Karpas-422 (cell line): ENCODE results near the gene KIF6. TPM values are rescaled to one million over a fixed set of nuclear protein-coding genes. Genes with fewer than 3 reads are reported as not detected.

Experiments
- DNase-seq: peaks from one replicate; pipeline ENCODE4 v3.0.0-alpha.2; 2015
- H2AFZ ChIP-seq: fragments of 200-600 bp; sonication (generic); 2 replicates; pipeline ENCODE4 v1.6.1; 2014; ENCODE audit warnings: antibody characterized with exemption, low read length, mixed read lengths
- H3K27ac ChIP-seq: fragments of 200-600 bp; sonication (generic); 2 replicates; pipeline ENCODE4 v1.5.1; 2014; ENCODE audit warnings: mild to moderate bottlenecking, low read length, moderate library complexity
- H3K27me3 ChIP-seq: fragments of 200-600 bp; sonication (generic); 2 replicates; pipeline ENCODE4 v1.6.1; 2014; ENCODE audit warnings: low read length, mixed read lengths
- H3K36me3 ChIP-seq: fragments of 200-600 bp; sonication (generic); 2 replicates; pipeline ENCODE4 v1.6.1; 2014; ENCODE audit warnings: low read length, mixed read lengths; ENCODE audit not compliant: insufficient read depth
- H3K4me1 ChIP-seq: fragments of 200-600 bp; sonication (generic); 2 replicates; pipeline ENCODE4 v1.6.1; 2014; ENCODE audit warnings: mild to moderate bottlenecking, low read length, mixed read lengths
- H3K4me2 ChIP-seq: fragments of 200-600 bp; sonication (generic); 2 replicates; pipeline ENCODE4 v1.6.1; 2014; ENCODE audit warnings: low read length, low read depth, mild to moderate bottlenecking; ENCODE audit not compliant: poor library complexity, severe bottlenecking
- H3K4me3 ChIP-seq: fragments of 200-600 bp; sonication (generic); 2 replicates; pipeline ENCODE4 v1.5.1; 2014; ENCODE audit warnings: mild to moderate bottlenecking, antibody characterized with exemption, low read length, mixed read lengths
- H3K79me2 ChIP-seq: fragments of 200-600 bp; sonication (generic); 2 replicates; pipeline ENCODE4 v1.6.1; 2014; ENCODE audit warnings: mild to moderate bottlenecking, low read length, mixed read lengths
- H3K9ac ChIP-seq: fragments of 200-600 bp; sonication (generic); 2 replicates; pipeline ENCODE4 v1.6.0; 2014; ENCODE audit warnings: low read length
- H3K9me2 ChIP-seq: fragments of 200-600 bp; sonication (generic), shearing (Covaris generic); replicated peaks from 2 replicates; pipeline ENCODE4 v1.6.0; 2014; ENCODE audit warnings: mild to moderate bottlenecking, low read length, moderate library complexity; ENCODE audit not compliant: insufficient read depth
- H3K9me3 ChIP-seq: fragments of 300-700, 200-600 bp; sonication (generic); 2 replicates; pipeline ENCODE4 v1.6.1; 2014; ENCODE audit warnings: low read length, mixed read lengths
- H4K20me1 ChIP-seq: fragments of 200-600 bp; sonication (generic); 2 replicates; pipeline ENCODE4 v1.6.1; 2014; ENCODE audit warnings: mild to moderate bottlenecking, antibody characterized with exemption, low read length, low read depth; ENCODE audit not compliant: insufficient read depth
- total RNA-seq: library from RNA; depleted of rRNA; stranded (reverse); fragments of >200 nt; shearing (Covaris generic); gene quantifications from 2 replicates; pipeline ENCODE4 v1.2.3, GENCODE V29; 2014; ENCODE audit warnings: low replicate concordance

KIF6 gene
- total RNA-seq, 1 experiment from 2014 or later = not detected

- Histone ChIP-seq H3K79me2 (no peaks in the 10 kb centered on the region), H3K27ac (no peak overlapping the region), H3K9me3 (no peaks in the 10 kb centered on the region), H3K27me3 (0 out of 2 replicates have a peak, but pooled peaks cover 2% of the 10 kb centered on the region), H3K4me1 (no peaks in the 10 kb centered on the region), H3K36me3 (no peaks in the 10 kb centered on the region), H3K4me2 (no peak overlapping the region), H4K20me1 (no peaks in the 10 kb centered on the region), H2AFZ (no peak overlapping the region), H3K9me2 (no peaks in the 10 kb centered on the region), H3K4me3 (no peak overlapping the region), H3K9ac (no peak overlapping the region)
- DNase-seq = no peak
Measured at GRCh38 chr6:39700362-39700761, 24.8 kb downstream of the KIF6 start.

- no peaks in the 10 kb centered on the region for H3K4me1 ChIP-seq
- H3K27ac ChIP-seq = no peak overlapping the region
- no peak for DNase-seq
- no peaks in the 10 kb centered on the region for H3K36me3 ChIP-seq
- H3K4me3 ChIP-seq = no peak overlapping the region
- no peak overlapping the region for H3K9ac ChIP-seq
- no peaks in the 10 kb centered on the region for H3K9me3 ChIP-seq
- H3K4me2 ChIP-seq = no peak overlapping the region
- 0 out of 2 replicates have a peak, but pooled peaks cover 2% of the 10 kb centered on the region for H3K27me3 ChIP-seq
- H2AFZ ChIP-seq = no peak overlapping the region
- no peaks in the 10 kb centered on the region for H3K9me2 ChIP-seq
- H4K20me1 ChIP-seq = no peaks in the 10 kb centered on the region
- no peaks in the 10 kb centered on the region for H3K79me2 ChIP-seq
Measured at GRCh38 chr6:39698789-39699188, 26.4 kb downstream of the KIF6 start.

GRCh38 chr6:39696986-39697788 lies 28.0 kb downstream of the KIF6 start:
- Histone ChIP-seq H3K27me3 (0 out of 2 replicates have a peak, but pooled peaks cover 2% of the 10 kb centered on the region), H4K20me1 (no peaks in the 10 kb centered on the region), H3K27ac (no peak overlapping the region), H3K9ac (no peak overlapping the region), H3K9me2 (no peaks in the 10 kb centered on the region), H3K9me3 (no peaks in the 10 kb centered on the region), H3K4me2 (no peak overlapping the region), H3K79me2 (no peaks in the 10 kb centered on the region), H3K4me3 (no peak overlapping the region), H2AFZ (no peak overlapping the region), H3K36me3 (no peaks in the 10 kb centered on the region), H3K4me1 (no peaks in the 10 kb centered on the region)
- no peak for DNase-seq

- H3K9me2 ChIP-seq = no peaks in the 10 kb centered on the region
- H3K36me3 ChIP-seq = no peaks in the 10 kb centered on the region
- no peak overlapping the region for H3K27ac ChIP-seq
- no peaks in the 10 kb centered on the region for H4K20me1 ChIP-seq
- no peaks in the 10 kb centered on the region for H3K27me3 ChIP-seq
- H3K9ac ChIP-seq = no peak overlapping the region
- H3K9me3 ChIP-seq = no peaks in the 10 kb centered on the region
- no peak overlapping the region for H2AFZ ChIP-seq
- no peaks in the 10 kb centered on the region for H3K79me2 ChIP-seq
- no peak overlapping the region for H3K4me2 ChIP-seq
- no peak overlapping the region for H3K4me3 ChIP-seq
- no peaks in the 10 kb centered on the region for H3K4me1 ChIP-seq
- DNase-seq = no peak
Measured at GRCh38 chr6:39695447-39695846, 29.8 kb downstream of the KIF6 start.

- H3K4me3 ChIP-seq = no peak overlapping the region
- no peak overlapping the region for H3K27ac ChIP-seq
- no peaks in the 10 kb centered on the region for H3K9me3 ChIP-seq
- H3K9ac ChIP-seq = no peak overlapping the region
- H3K4me2 ChIP-seq = no peak overlapping the region
- no peaks in the 10 kb centered on the region for H4K20me1 ChIP-seq
- no peaks in the 10 kb centered on the region for H3K79me2 ChIP-seq
- H3K4me1 ChIP-seq = no peaks in the 10 kb centered on the region
- H3K27me3 ChIP-seq = no peaks in the 10 kb centered on the region
- no peak overlapping the region for H2AFZ ChIP-seq
- no peak for DNase-seq
- no peaks in the 10 kb centered on the region for H3K9me2 ChIP-seq
- H3K36me3 ChIP-seq = no peaks in the 10 kb centered on the region
Measured at GRCh38 chr6:39693206-39693605, 32.0 kb downstream of the KIF6 start.

GRCh38 chr6:39688494-39688893 lies 36.7 kb downstream of the KIF6 start:
- H3K4me2 ChIP-seq = no peak overlapping the region
- H3K79me2 ChIP-seq = no peaks in the 10 kb centered on the region
- no peak overlapping the region for H2AFZ ChIP-seq

GRCh38 chr6:39686976-39687375 lies 38.2 kb downstream of the KIF6 start:
- Histone ChIP-seq H3K36me3 (no peaks in the 10 kb centered on the region), H4K20me1 (no peaks in the 10 kb centered on the region), H3K27ac (no peak overlapping the region), H3K9ac (no peak overlapping the region), H3K27me3 (no peaks in the 10 kb centered on the region), H3K9me3 (no peaks in the 10 kb centered on the region), H3K9me2 (no peaks in the 10 kb centered on the region), H3K79me2 (no peaks in the 10 kb centered on the region), H2AFZ (no peak overlapping the region), H3K4me3 (no peak overlapping the region), H3K4me1 (no peaks in the 10 kb centered on the region), H3K4me2 (no peak overlapping the region)
- no peak for DNase-seq

More at GRCh38 chr6:39688494-39688893, 36.7 kb downstream of the KIF6 start:
- no peak for DNase-seq
- no peaks in the 10 kb centered on the region for H4K20me1 ChIP-seq
- H3K36me3 ChIP-seq = no peaks in the 10 kb centered on the region
- no peaks in the 10 kb centered on the region for H3K4me1 ChIP-seq
- H3K9me3 ChIP-seq = no peaks in the 10 kb centered on the region
- no peaks in the 10 kb centered on the region for H3K9me2 ChIP-seq
- H3K4me3 ChIP-seq = no peak overlapping the region
- H3K27me3 ChIP-seq = no peaks in the 10 kb centered on the region
- no peak overlapping the region for H3K27ac ChIP-seq
- H3K9ac ChIP-seq = no peak overlapping the region

- H2AFZ ChIP-seq = no peak overlapping the region
- H3K27me3 ChIP-seq = no peaks in the 10 kb centered on the region
- no peaks in the 10 kb centered on the region for H3K9me2 ChIP-seq
- no peaks in the 10 kb centered on the region for H3K36me3 ChIP-seq
- H3K4me2 ChIP-seq = no peak overlapping the region
- no peaks in the 10 kb centered on the region for H4K20me1 ChIP-seq
- H3K9me3 ChIP-seq = no peaks in the 10 kb centered on the region
- no peak overlapping the region for H3K4me3 ChIP-seq
- H3K27ac ChIP-seq = no peak overlapping the region
- no peak for DNase-seq
- no peaks in the 10 kb centered on the region for H3K4me1 ChIP-seq
- H3K79me2 ChIP-seq = no peaks in the 10 kb centered on the region
- H3K9ac ChIP-seq = no peak overlapping the region
Measured at GRCh38 chr6:39685938-39686337, 39.3 kb downstream of the KIF6 start.
